Upper lobe of right lung (tissue), 1 donor: ENCODE measurements around the gene ADCY2. TPM values are rescaled to one million over a fixed set of nuclear protein-coding genes. Genes with fewer than 3 reads are reported as not detected.

ENCODE experiments used
- ATAC-seq: fragments of 200-7000 bp; cut with Tn5 transposase; one replicate; pipeline ENCODE4 v1.9.1; 2020; ENCODE audit warnings: mild to moderate bottlenecking, moderate library complexity
- DNase-seq: peaks from one replicate; pipeline ENCODE4 v3.0.0-alpha.2; 2020
- H3K27ac ChIP-seq: fragments of 200-600 bp; one replicate; pipeline ENCODE4 v1.8.0; 2022
- H3K27me3 ChIP-seq: fragments of 200-600 bp; one replicate; pipeline ENCODE4 v1.8.0; 2022; ENCODE audit warnings: mild to moderate bottlenecking
- H3K36me3 ChIP-seq: fragments of 200-600 bp; one replicate; pipeline ENCODE4 v1.8.0; 2022
- H3K4me1 ChIP-seq: fragments of 200-600 bp; one replicate; pipeline ENCODE4 v1.8.0; 2022
- H3K4me3 ChIP-seq: fragments of 200-600 bp; one replicate; pipeline ENCODE4 v1.8.0; 2022; ENCODE audit warnings: mild to moderate bottlenecking
- H3K9me3 ChIP-seq: fragments of 200-600 bp; one replicate; pipeline ENCODE4 v1.8.0; 2022
- CTCF ChIP-seq: fragments of 200-600 bp; IDR thresholded peaks from one replicate; pipeline ENCODE4 v1.8.0; 2022; ENCODE audit warnings: antibody characterized with exemption
- intact Hi-C: fragments of 100-400 bp; cut with DNase I; formaldehyde crosslinking; loops from one replicate; pipeline ENCODE4 v1.11.0; 2022
- total RNA-seq: library from RNA; stranded (reverse); fragmentation: NEBNext Ultra II Directional; extraction: Animal tissue kit (Norgen Biotek cat#: 25700); gene quantifications from one replicate; pipeline ENCODE4 v1.2.1, GENCODE V29; 2021
- donor health status: DM: no; HTN: yes; CAD: no; lungs with severe emphysema.

The ADCY2 gene
- total RNA-seq, 1 donor from 2014 or later, result 0.17 TPM

DNA sequence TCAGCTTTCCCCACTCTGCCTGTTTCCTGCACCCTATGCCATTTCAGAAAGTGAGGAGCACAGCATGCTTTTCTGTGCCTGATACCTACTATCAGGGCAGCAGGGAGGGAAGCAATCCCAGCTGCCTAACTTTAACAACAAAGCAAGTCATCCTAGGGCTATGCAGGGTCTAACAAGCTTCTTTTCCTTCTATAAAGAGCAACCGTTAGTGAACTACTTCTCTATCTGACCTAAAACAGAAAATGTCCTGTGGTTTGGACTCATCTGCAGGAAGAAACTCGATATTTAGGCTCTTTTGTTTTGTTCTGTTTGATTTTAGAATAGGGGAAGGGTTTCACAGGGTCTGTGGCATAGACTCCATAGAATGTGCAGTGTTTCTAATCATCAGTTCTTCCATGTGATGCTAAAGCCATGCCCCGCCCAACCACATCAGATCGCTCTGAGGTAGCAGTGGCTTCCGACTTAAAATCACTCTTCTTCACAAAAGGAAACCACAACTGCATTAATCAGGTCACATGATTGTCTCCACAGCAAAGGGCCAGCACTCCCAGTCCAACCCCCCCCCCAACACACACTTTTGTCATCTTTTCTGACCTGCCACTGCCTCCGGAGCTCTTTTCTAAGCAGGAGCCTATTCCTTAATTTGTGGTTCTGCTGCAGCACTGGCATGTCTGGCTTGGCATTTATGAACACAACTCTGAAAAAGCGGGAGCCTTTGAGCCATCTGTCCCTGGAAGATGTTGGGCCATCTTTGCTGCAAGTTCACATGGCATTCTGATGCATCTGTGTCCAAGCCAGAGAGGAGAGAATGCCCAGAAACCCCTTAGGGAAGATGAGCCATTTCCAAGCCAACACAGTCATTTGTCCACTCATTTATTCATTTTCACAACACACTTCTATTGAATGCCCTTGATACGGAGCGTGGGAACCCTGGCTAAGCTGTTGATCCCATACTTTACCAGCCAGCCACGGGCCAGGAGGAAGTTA is 383.4 kb downstream of the ADCY2 start:
- ATAC-seq, result no peak
- H3K36me3 ChIP-seq, result no peaks in the 10 kb centered on the region
- intact Hi-C loops, result no loop called here
- no peak overlapping the region for H3K4me3 ChIP-seq
- peaks cover 6% of the 10 kb centered on the region for H3K27me3 ChIP-seq
- H3K4me1 ChIP-seq, result no peaks in the 10 kb centered on the region
- no peak for DNase-seq
- H3K9me3 ChIP-seq, result no peaks in the 10 kb centered on the region
- TF ChIP-seq CTCF, result no peak
- H3K27ac ChIP-seq, result no peak overlapping the region

DNA sequence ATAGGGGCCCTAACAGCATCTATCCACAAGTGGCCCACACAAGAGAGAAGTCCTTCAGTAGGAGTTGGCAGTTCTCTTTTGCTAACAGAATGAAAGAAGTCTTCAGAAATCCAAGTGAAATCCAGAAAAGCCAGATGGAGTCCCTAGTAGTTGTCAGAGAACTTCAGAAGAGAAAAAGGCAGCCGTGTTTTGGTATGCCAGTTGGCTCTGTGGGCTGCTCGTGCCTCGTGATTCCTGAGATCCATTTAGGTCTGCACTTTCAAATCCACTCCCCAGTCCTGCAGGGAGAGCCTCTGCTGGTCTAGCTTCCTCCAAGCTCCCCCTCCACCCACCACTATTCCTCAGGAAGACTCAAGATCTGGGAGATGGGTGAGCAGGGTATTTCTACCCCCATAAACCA is 386.0 kb downstream of the ADCY2 start:
- intact Hi-C loops, result no loop called here
- DNase-seq, result no peak
- no peaks in the 10 kb centered on the region for H3K4me1 ChIP-seq
- peaks cover 6% of the 10 kb centered on the region for H3K27me3 ChIP-seq
- H3K4me3 ChIP-seq, result no peak overlapping the region
- no peak overlapping the region for H3K27ac ChIP-seq
- no peaks in the 10 kb centered on the region for H3K36me3 ChIP-seq
- no peaks in the 10 kb centered on the region for H3K9me3 ChIP-seq
- TF ChIP-seq CTCF, result no peak
- ATAC-seq, result no peak

DNA sequence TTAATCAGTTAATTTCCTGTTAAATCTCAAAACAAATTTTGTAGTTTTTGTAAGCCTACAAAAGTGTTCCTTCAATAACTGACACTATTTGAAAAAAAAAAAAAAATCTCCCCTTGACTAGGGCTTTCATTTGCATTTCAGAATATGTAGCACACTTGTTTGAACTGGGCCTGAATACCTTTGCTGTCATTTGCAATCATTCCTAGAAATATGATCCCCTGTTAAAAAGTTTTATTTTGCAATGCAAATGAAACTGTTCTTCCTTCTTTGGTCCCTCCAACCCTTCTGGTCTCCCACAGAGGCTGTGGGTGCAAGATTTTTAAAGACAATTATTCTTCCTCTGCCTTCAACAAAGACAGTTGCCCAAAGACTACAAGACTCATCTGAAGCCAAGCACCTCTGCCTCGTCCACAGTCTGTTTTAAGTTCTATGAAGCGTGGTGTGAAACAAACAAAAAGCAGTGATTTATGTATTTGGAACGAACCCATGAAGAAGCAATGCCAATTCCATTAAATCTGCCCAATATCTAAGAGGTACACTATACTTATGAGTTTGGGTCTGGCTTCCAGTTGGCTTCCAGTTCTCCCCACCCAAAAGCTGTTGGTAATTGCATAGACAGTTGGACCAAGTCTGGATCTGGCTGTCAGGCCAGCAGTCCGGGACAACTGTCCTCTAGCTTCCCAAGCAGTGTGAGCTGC is 388.9 kb downstream of the ADCY2 start:
- Histone ChIP-seq H3K27me3 (peaks cover 6% of the 10 kb centered on the region), H3K27ac (no peak overlapping the region), H3K4me1 (no peaks in the 10 kb centered on the region), H3K9me3 (no peaks in the 10 kb centered on the region), H3K4me3 (no peak overlapping the region), H3K36me3 (no peaks in the 10 kb centered on the region)
- no peak for ATAC-seq
- no peak for TF ChIP-seq CTCF
- intact Hi-C loops, result no loop called here
- no peak for DNase-seq

GRCh38 chr5:7787770-7788169 is 391.8 kb downstream of the ADCY2 start:
- intact Hi-C loops, result no loop called here

DNA sequence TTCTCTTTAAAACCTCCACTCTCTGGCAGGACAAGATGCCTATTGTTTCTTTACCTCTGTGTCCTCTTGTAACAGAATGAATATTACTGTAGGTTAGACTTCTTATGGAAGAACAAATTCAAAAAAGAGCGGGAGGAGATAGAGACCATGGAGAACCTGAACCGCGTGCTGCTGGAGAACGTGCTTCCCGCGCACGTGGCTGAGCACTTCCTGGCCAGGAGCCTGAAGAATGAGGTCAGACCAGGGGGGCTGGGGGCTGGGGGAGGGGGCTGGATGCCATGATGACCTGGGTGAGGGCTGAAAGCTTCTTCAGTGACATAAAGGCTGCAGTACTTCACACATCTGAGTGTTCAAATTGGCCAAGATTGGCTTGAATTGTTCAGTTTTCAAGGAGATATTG is 393.6 kb downstream of the ADCY2 start:
- Histone ChIP-seq H3K4me3 (no peak overlapping the region), H3K27me3 (no peaks in the 10 kb centered on the region), H3K9me3 (no peaks in the 10 kb centered on the region), H3K27ac (no peak overlapping the region), H3K36me3 (no peaks in the 10 kb centered on the region), H3K4me1 (no peaks in the 10 kb centered on the region)
- DNase-seq (no peak), ATAC-seq (no peak)
- intact Hi-C loops, result no loop called here
- no peak for TF ChIP-seq CTCF

More at GRCh38 chr5:7787770-7788169, 391.8 kb downstream of the ADCY2 start:
- no peak overlapping the region for H3K4me3 ChIP-seq
- H3K27me3 ChIP-seq, result no peaks in the 10 kb centered on the region
- no peaks in the 10 kb centered on the region for H3K9me3 ChIP-seq
- H3K4me1 ChIP-seq, result no peaks in the 10 kb centered on the region
- no peaks in the 10 kb centered on the region for H3K36me3 ChIP-seq
- no peak for TF ChIP-seq CTCF
- ATAC-seq (no peak), DNase-seq (no peak)
- H3K27ac ChIP-seq, result no peak overlapping the region
